ENCODE measurements around the gene C1GALT1.
"Not testable (repeated sequence)": the region's sequence is repeated elsewhere in the genome, so short reads cannot be mapped to it uniquely, and the experiment has no call there.

C1GALT1 gene

DNA sequence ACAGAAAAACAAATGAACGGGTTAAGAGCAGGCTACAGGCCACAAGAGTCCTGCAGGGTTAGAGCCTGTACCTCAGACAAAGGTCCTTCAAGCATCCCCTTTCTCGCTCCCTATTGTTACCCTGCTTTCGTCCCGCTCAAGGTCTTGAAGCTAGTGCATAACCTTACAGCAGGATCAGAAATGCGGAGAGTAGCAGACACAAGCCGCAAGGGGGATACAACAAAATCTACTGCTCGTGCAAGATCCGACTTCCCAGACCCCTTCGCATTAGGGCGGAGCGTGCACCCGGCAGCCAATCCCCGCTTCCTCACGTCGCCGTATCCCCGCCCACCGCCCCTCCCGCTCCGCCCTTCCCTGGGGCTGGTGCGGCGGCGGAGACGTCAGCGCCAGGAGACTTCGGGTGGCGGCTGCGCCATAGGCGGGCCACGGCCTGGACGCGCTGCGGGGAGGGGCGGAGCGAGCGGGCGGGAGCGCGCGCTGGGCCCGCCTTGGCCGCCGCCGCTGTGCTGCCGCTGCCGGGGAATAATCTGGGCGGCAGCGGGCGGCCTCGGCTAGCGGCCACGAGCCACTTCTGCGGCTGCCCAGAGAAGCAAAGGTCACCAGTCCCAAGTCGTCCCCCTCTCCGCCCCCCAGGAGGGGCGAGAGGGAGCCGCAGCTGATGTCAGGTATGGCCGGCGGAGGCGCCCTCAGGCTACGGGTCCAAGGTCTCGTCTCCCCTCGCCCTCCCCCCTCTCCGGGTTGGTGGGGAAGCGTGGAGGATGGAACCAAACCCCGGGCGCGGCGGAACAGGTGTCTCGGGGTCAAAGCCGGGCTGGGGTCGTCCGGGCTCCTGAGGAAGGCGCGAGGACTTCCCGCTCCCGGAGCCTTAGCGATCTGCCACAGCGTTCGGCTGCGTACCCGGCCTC lies at the start of gene C1GALT1:
Gene C1GALT1 (plus strand): TSS at position 389 of the 905 bp plus-strand sequence. CDS start 51,776 bp downstream, outside the sequence.
- TF ChIP-seq, protein P1, sequence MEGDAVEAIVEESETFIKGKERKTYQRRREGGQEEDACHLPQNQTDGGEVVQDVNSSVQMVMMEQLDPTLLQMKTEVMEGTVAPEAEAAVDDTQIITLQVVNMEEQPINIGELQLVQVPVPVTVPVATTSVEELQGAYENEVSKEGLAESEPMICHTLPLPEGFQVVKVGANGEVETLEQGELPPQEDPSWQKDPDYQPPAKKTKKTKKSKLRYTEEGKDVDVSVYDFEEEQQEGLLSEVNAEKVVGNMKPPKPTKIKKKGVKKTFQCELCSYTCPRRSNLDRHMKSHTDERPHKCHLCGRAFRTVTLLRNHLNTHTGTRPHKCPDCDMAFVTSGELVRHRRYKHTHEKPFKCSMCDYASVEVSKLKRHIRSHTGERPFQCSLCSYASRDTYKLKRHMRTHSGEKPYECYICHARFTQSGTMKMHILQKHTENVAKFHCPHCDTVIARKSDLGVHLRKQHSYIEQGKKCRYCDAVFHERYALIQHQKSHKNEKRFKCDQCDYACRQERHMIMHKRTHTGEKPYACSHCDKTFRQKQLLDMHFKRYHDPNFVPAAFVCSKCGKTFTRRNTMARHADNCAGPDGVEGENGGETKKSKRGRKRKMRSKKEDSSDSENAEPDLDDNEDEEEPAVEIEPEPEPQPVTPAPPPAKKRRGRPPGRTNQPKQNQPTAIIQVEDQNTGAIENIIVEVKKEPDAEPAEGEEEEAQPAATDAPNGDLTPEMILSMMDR (conservative IDR thresholded peaks at IDR 0.05; ENCODE audit: low read depth, low read length) = peak; percentile 50
- peak; percentile 95 for DNase-seq (ENCODE audit: low read depth)
- peak within 1 kb of the TSS; percentile 86 for H3K4me3 ChIP-seq (ENCODE audit: low read length)

DNA sequence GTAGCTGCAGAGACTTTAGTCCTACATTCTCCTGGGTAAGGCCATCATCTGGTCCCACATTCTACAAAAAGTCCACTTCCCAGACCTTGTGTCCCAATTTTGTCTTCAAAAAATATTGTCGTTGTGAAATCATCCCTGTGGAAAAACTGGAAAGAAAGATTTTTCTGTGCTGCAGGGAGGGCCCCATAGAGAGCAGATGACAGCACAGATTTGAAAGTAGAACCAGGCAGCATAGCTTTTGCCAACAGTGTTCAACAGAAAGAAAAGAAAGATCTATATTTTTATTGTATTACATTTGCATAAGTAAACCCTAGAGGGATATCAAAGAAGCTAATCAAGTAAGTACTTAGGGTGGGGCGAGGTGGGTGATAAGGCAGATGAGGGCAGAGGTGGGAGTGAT lies 48.3 kb upstream of the C1GALT1 start:
- no peak for DNase-seq (ENCODE audit: low read depth)
- TF ChIP-seq, protein P1 (conservative IDR thresholded peaks at IDR 0.05; ENCODE audit: low read depth, low read length) = no peak

DNA sequence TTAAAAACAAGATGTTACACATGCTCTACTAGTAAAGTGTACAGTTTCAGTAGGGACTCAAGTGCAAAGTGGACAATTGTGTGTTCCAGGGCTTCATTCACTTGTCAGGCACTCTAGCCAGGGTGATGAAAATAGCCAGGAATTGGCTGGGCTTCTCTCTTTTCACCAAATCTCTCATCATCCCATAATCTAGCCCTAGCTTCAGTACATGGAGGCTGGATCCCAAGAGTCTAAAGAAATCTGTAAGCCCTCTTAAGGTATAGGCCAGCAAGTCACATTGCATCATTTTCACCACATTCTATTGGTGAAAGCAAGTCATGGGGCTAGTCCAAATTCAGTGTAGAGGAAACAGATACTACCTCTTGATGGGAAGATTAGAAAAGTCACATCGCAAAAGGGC lies 47.3 kb upstream of the C1GALT1 start:
- TF ChIP-seq, protein P1 (conservative IDR thresholded peaks at IDR 0.05; ENCODE audit: low read depth, low read length) = no peak
- no peak for DNase-seq (ENCODE audit: low read depth)
- no peak overlapping the region for H3K4me3 ChIP-seq (ENCODE audit: low read length)

More for the DNA sequence above, 48.3 kb upstream of the C1GALT1 start:
- H3K4me3 ChIP-seq (ENCODE audit: low read length) = no peak overlapping the region

DNA sequence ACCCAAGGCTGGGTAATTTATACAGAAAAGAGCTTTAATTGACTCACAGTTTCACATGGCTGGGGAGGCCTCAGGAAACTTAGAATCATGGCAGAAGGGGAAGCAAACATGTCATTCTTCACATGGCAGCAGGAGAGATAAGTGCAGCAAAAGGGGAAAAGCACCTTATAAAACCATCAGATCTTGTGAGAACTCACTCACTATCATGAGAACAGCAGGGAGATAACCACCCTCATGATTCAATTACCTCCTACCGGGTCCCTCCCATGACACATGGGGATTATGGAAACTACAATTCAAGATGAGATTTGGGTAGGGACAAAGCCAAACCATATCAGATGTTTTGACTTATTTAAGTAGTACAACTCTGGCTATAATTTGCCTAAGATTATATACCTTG lies 46.4 kb upstream of the C1GALT1 start:
- H3K4me3 ChIP-seq (ENCODE audit: low read length); DNase-seq (ENCODE audit: low read depth): not testable (repeated sequence)

DNA sequence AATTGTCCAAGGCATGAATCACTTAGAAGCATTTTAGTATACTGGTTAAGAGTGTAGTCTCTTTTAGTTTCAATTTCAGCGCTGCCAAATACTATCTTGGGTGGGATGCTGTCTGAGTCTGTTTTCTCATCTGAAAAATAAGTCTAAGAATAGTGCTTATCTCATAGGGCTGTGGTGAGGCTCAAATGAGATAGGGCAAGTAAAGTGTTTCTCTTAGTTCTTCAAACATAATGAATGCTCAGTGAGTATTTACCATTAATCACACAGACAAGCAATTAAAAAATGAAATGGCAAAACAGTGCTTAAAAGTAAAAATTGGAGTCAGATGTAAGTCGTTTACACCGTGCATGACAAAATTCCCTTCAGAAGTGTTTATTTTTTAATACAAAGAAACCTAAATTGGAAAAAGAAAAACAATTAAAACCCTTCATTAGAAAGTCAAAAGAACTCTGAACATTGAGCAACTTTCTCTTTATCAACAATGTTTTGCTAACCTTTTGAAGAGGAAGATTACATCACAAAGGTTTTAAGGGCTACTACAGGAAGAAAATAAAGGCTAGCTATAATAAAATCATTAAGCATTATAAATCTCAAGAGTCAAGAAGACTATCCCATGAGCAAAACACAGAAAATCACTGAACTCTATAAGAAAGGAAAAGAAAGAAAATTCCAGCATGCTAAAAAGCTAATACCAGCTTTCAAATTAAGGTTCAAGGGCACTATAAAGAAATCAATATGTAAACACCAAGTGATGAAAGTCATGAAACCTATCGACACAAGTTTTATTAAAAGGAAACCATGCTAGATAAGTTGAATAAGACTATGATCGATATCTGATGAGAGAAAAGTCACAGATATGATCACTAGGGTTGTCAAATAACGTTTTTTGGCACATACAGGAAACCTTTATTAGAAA lies 45.6 kb upstream of the C1GALT1 start:
- no peak for DNase-seq (ENCODE audit: low read depth)
- no peak overlapping the region for H3K4me3 ChIP-seq (ENCODE audit: low read length)
- TF ChIP-seq, protein P1 (conservative IDR thresholded peaks at IDR 0.05; ENCODE audit: low read depth, low read length) = no peak

DNA sequence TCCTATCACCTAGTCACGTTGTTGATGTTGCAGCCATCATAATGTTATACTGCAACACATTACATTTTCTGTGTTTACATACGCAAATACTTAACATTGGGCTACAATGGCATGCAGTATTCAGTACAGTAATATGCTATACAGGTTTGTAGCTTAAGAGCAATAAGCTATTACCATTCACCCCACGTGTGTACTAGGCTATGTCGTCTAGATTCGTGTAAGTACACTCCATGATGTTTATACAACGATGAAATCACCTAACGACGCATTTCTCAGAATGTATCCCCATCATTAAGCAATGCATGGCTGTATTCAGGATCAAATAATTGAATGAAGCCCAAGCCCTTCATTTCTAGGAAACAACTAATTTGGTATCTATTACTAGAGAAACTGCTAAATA lies 43.4 kb upstream of the C1GALT1 start:
- no peak overlapping the region for H3K4me3 ChIP-seq (ENCODE audit: low read length)
- TF ChIP-seq, protein P1 (conservative IDR thresholded peaks at IDR 0.05; ENCODE audit: low read depth, low read length) = no peak
- no peak for DNase-seq (ENCODE audit: low read depth)

DNA sequence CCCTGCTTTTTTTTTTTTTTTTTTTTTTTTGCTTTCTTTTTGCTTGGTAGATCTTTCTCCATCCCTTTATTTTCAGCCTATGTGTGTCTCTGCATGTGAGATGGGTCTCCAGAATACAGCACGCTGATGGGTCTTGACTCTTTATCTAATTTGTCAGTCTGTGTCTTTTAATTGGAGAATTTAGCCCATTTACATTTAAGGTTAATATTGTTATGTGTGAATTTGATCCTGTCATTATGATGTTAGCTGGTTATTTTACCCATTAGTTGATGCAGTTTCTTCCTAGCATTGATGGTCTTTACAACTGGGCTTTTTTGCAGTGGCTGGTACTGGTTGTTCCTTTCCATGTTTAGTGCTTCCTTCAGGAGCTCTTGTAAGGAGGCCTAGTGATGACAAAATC lies 38.9 kb upstream of the C1GALT1 start:
- not testable (repeated sequence) for DNase-seq (ENCODE audit: low read depth); H3K4me3 ChIP-seq (ENCODE audit: low read length)

DNA sequence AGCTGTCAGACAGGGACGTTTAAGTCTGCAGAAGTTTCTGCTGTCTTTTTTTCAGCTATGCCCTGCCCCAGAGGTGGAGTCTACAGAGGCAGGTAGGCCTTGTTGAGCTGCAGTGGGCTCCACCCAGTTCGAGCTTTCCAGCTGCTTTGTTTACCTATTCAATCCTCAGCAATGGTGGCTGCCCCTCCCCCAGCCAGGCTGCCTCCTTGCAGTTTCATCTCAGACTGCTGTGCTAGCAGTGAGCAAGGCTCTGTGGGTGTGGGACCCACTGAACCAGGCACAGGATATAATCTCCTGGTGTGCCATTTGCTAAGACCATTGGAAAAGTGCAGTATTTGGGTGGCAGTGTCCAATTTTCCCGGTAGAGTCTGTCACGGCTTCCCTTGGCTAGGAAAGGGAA lies 37.2 kb upstream of the C1GALT1 start:
- not testable (repeated sequence) for DNase-seq (ENCODE audit: low read depth); H3K4me3 ChIP-seq (ENCODE audit: low read length)

Data from retinal pigment epithelial cell (primary cell).